Keratinocyte (primary cell): ENCODE data around the gene SRGN. TPM values are rescaled to one million over a fixed set of nuclear protein-coding genes. Genes with fewer than 3 reads are reported as not detected.

Experiments
- DNase-seq: peaks from one replicate; pipeline ENCODE4 v3.0.0-alpha.2; 2011; ENCODE audit warnings: low read depth, missing footprints, low spot score
- FAIRE-seq: peaks from 2 replicates; lab custom pipeline; 2011; peaks lifted over from hg19 to GRCh38; lab: Jason Lieb, UNC
- H2AFZ ChIP-seq: 2 replicates; pipeline ENCODE4 v1.6.0; 2012; ENCODE audit warnings: low read length, control low read depth, inconsistent platforms; ENCODE audit not compliant: control insufficient read depth
- H3K27ac ChIP-seq: 2 replicates; pipeline ENCODE4 v1.5.1; 2011; ENCODE audit warnings: low read length; ENCODE audit not compliant: control insufficient read depth, insufficient read depth
- H3K27me3 ChIP-seq: 3 replicates; pipeline ENCODE4 v1.6.0; 2011; ENCODE audit warnings: low read length; ENCODE audit not compliant: control insufficient read depth, insufficient read depth; ENCODE audit errors: extremely low read depth
- H3K36me3 ChIP-seq, 2 experiments: 2 replicates in 1 of 2; 3 replicates in 1 of 2; pipeline ENCODE4 v1.5.1; 2011; ENCODE audit warnings: low read length in 2 of 2, mild to moderate bottlenecking in 1 of 2; ENCODE audit not compliant: control insufficient read depth in 2 of 2, insufficient read depth in 2 of 2; ENCODE audit errors: extremely low read depth in 1 of 2
- H3K4me1 ChIP-seq: 3 replicates; pipeline ENCODE4 v1.5.1; 2011; ENCODE audit warnings: low read length; ENCODE audit not compliant: control insufficient read depth, insufficient read depth; ENCODE audit errors: extremely low read depth
- H3K4me2 ChIP-seq: 3 replicates; pipeline ENCODE4 v1.6.0; 2011; ENCODE audit warnings: low read depth, low read length; ENCODE audit not compliant: control insufficient read depth, insufficient read depth; ENCODE audit errors: extremely low read depth
- H3K4me3 ChIP-seq, 3 experiments: fragments of 200-600 bp in 1 of 3; sonication (generic) in 1 of 3; 2 replicates in 2 of 3; 3 replicates in 1 of 3; pipeline ENCODE4 v1.5.1; 2011 to 2016; ENCODE audit warnings: low read length in 3 of 3, mild to moderate bottlenecking in 3 of 3, control low read depth in 2 of 3, inconsistent platforms in 1 of 3, low read depth in 1 of 3, mixed read lengths in 1 of 3, mixed run types in 1 of 3, moderate library complexity in 1 of 3; ENCODE audit not compliant: control insufficient read depth in 2 of 3, insufficient read depth in 2 of 3; ENCODE audit errors: extremely low read depth in 1 of 3
- H3K79me2 ChIP-seq: 2 replicates; pipeline ENCODE4 v1.6.0; 2012; ENCODE audit warnings: low read length; ENCODE audit not compliant: control insufficient read depth, insufficient read depth
- H3K9ac ChIP-seq: 3 replicates; pipeline ENCODE4 v1.6.0; 2011; ENCODE audit warnings: low read length; ENCODE audit not compliant: control insufficient read depth, insufficient read depth; ENCODE audit errors: extremely low read depth
- H3K9me1 ChIP-seq: 3 replicates; pipeline ENCODE4 v1.6.0; 2011; ENCODE audit warnings: low read length; ENCODE audit not compliant: control insufficient read depth, insufficient read depth; ENCODE audit errors: extremely low read depth
- H3K9me3 ChIP-seq: 2 replicates; pipeline ENCODE4 v1.5.1; 2012; ENCODE audit warnings: low read depth, low read length; ENCODE audit not compliant: control insufficient read depth
- H4K20me1 ChIP-seq: 3 replicates; pipeline ENCODE4 v1.6.0; 2011; ENCODE audit warnings: low read length; ENCODE audit not compliant: control insufficient read depth, insufficient read depth; ENCODE audit errors: extremely low read depth
- EZH2 ChIP-seq: IDR thresholded peaks from one replicate; pipeline ENCODE4 v1.6.1; 2012; ENCODE audit warnings: inconsistent platforms, mild to moderate bottlenecking, low read length, moderate library complexity
- dilution Hi-C: fragments of 300-500 bp; cut with MboI; formaldehyde crosslinking; loops from one replicate; pipeline ENCODE4 v1.7.0; 2020; ENCODE audit warnings: low sequenced_read_pairs; ENCODE audit not compliant: extremely low pct_ligation_motif_present
- polyA plus RNA-seq, 5 experiments: library from polyadenylated mRNA; depleted of rRNA in 3 of 5; stranded (reverse) in 3 of 5; stranded (forward) in 1 of 5; unstranded in 1 of 5; fragments of >200 nt; gene quantifications; 1 replicate in 1 of 5; 2 replicates in 3 of 5; 3 replicates in 1 of 5; pipeline versions ENCODE4 v1.2.1 to v1.2.3, GENCODE V29; 2011 to 2012; ENCODE audit warnings: missing spikeins in 2 of 5, low read depth in 1 of 5, low replicate concordance in 1 of 5
- TF ChIP-seq, protein P1 (sequence below), 3 experiments: IDR thresholded peaks in 1 of 3; conservative IDR thresholded peaks in 1 of 3; optimal IDR thresholded peaks in 1 of 3; 2 replicates in 2 of 3; 3 replicates in 1 of 3; pipeline versions ENCODE3 to v1.5.1; 2011; ENCODE audit warnings: low read length in 3 of 3, mild to moderate bottlenecking in 3 of 3, moderate library complexity in 2 of 3, control low read depth in 1 of 3, inconsistent platforms in 1 of 3; ENCODE audit not compliant: insufficient read depth in 2 of 3; ENCODE audit errors: extremely low read depth in 1 of 3

The SRGN gene
- polyA plus RNA-seq, 1 donor (not counting 4 experiments of a cell fraction or from before 2014, with no cell fraction given) = 2.1 TPM

DNA sequence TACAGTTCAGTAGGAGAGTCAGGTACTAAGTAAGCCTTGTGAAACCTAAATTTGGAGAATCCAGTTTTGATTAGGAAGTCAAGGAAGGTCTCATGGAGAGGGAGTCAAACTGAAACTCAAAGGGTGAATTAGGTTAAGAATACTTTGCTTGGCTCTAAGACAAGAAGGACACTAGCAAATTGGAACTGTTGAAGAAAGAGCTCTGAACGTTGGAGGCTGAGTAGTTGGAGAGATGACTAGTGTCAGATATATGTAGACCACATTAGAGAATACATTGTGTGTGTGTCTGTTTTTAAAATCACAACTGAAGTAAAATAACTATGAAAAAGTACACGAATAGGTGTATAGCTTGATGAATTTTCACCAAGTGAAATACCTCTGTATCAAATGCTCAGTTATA, 42.3 kb downstream of the SRGN start:
- Histone ChIP-seq H3K4me1 (no peaks in the 10 kb centered on the region), H3K27me3 (no peaks in the 10 kb centered on the region), H2AFZ (no peak overlapping the region), H3K4me3 (no peak overlapping the region), H3K4me2 (no peak overlapping the region), H3K9me3 (no peaks in the 10 kb centered on the region), H3K79me2 (peaks cover 83% of the 10 kb centered on the region), H3K9ac (no peak overlapping the region), H3K36me3 (peaks cover 5 to 6% of the 10 kb centered on the region in 2 experiments), H3K9me1 (no peaks in the 10 kb centered on the region), H4K20me1 (no peaks in the 10 kb centered on the region), H3K27ac (no peak overlapping the region)
- dilution Hi-C loops = no loop called here
- DNase-seq (no peak), FAIRE-seq (peak; percentile 65)
- TF ChIP-seq, protein P1, sequence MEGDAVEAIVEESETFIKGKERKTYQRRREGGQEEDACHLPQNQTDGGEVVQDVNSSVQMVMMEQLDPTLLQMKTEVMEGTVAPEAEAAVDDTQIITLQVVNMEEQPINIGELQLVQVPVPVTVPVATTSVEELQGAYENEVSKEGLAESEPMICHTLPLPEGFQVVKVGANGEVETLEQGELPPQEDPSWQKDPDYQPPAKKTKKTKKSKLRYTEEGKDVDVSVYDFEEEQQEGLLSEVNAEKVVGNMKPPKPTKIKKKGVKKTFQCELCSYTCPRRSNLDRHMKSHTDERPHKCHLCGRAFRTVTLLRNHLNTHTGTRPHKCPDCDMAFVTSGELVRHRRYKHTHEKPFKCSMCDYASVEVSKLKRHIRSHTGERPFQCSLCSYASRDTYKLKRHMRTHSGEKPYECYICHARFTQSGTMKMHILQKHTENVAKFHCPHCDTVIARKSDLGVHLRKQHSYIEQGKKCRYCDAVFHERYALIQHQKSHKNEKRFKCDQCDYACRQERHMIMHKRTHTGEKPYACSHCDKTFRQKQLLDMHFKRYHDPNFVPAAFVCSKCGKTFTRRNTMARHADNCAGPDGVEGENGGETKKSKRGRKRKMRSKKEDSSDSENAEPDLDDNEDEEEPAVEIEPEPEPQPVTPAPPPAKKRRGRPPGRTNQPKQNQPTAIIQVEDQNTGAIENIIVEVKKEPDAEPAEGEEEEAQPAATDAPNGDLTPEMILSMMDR (optimal IDR thresholded peaks at IDR 0.05 in 1 of 3, IDR thresholded peaks at IDR 0.05 in 1 of 3, conservative IDR thresholded peaks at IDR 0.05 in 1 of 3; ENCODE audit: extremely low read depth in 1 of 3, insufficient read depth in 2 of 3, low read length in 3 of 3) = no peak
- TF ChIP-seq EZH2 = no peak

DNA sequence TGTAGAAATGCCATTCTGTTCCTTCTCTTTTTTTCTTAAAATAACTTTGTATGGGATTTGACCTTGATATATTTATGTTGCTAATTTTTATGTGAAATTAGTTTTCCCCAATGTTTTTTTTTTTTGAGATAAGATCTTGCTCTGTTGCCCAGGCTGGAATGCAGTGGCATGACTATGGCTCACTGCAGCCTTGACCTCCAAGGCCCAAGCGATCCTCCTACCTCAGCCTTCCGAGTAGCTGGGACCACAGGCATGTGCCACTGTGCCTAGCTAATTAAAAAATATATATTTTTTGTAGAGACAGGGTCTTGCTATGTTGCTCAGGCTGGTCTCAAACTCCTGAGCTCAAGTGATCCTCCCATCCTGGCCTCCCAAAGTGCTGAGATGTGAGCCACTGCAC, 52.1 kb downstream of the SRGN start:
- H3K9me3 ChIP-seq = no peaks in the 10 kb centered on the region
- H3K27me3 ChIP-seq = no peaks in the 10 kb centered on the region
- no peak overlapping the region for H3K9ac ChIP-seq
- H4K20me1 ChIP-seq = peaks cover 6% of the 10 kb centered on the region
- H3K9me1 ChIP-seq = no peaks in the 10 kb centered on the region
- no peak overlapping the region for H2AFZ ChIP-seq
- DNase-seq (no peak), FAIRE-seq (no peak)
- H3K4me1 ChIP-seq = no peaks in the 10 kb centered on the region
- dilution Hi-C loops = no loop called here
- no peak overlapping the region for H3K27ac ChIP-seq
- peaks cover 4 to 6% of the 10 kb centered on the region in 2 experiments for H3K36me3 ChIP-seq
- peaks cover 61% of the 10 kb centered on the region for H3K79me2 ChIP-seq
- no peak overlapping the region for H3K4me2 ChIP-seq
- TF ChIP-seq, protein P1 (optimal IDR thresholded peaks at IDR 0.05 in 1 of 3, IDR thresholded peaks at IDR 0.05 in 1 of 3, conservative IDR thresholded peaks at IDR 0.05 in 1 of 3; ENCODE audit: extremely low read depth in 1 of 3, insufficient read depth in 2 of 3, low read length in 3 of 3) = no peak
- H3K4me3 ChIP-seq = no peak overlapping the region
